Psoas muscle (tissue), 8 donors: Measurements from ENCODE around the gene GABRR2. TPM values are rescaled to one million over a fixed set of nuclear protein-coding genes. Genes with fewer than 3 reads are reported as not detected.
"Not testable (repeated sequence)": the region's sequence is repeated elsewhere in the genome, so short reads cannot be mapped to it uniquely, and the experiment has no call there.

Source experiments
- ATAC-seq, 4 donors: fragments of 200-7000 bp; cut with Tn5 transposase; one replicate each; pipeline ENCODE4 v1.9.1; 2020; ENCODE audit warnings: moderate library complexity in 3 of 4, mild to moderate bottlenecking in 2 of 4
- DNase-seq, 2 donors: peaks; one replicate each; pipeline ENCODE4 v3.0.0-alpha.2; 2020
- H3K27ac ChIP-seq: fragments of 200-600 bp; one replicate; pipeline ENCODE4 v1.8.0; 2022
- H3K27me3 ChIP-seq, 3 donors: fragments of 200-600 bp in 1 of 3; one replicate each; pipeline versions ENCODE4 v1.6.1 to v1.8.0; 2013 to 2022; ENCODE audit warnings: low read length in 2 of 3, mild to moderate bottlenecking in 2 of 3, moderate library complexity in 1 of 3; ENCODE audit not compliant: insufficient read depth in 3 of 3
- H3K36me3 ChIP-seq, 2 donors: fragments of 200-600 bp in 1 of 2; one replicate each; pipeline versions ENCODE4 v1.6.1 to v1.8.0; 2013 to 2022; ENCODE audit warnings: low read depth in 1 of 2, mild to moderate bottlenecking in 1 of 2, moderate library complexity in 1 of 2; ENCODE audit not compliant: insufficient read depth in 1 of 2
- H3K4me1 ChIP-seq: fragments of 200-600 bp; one replicate; pipeline ENCODE4 v1.8.0; 2022
- H3K4me3 ChIP-seq: fragments of 200-600 bp; one replicate; pipeline ENCODE4 v1.8.0; 2022; ENCODE audit warnings: mild to moderate bottlenecking
- H3K9me3 ChIP-seq: fragments of 200-600 bp; one replicate; pipeline ENCODE4 v1.8.0; 2022
- WGBS, 3 donors: extraction: QIAGEN DNeasy Blood & Tissue Kit; methylation state at CpG; one replicate each; pipeline versions ENCODE4 v1.1.6 to v1.1.7; 2013; 5-methylcytosine and 5-hydroxymethylcytosine counted together
- intact Hi-C, 2 donors: fragments of 100-400 bp; cut with DNase I; formaldehyde crosslinking; loops; one replicate each; pipeline versions ENCODE4 v1.11.0 to v1.14.2; 2022
- polyA plus RNA-seq, 3 donors: library from polyadenylated mRNA; stranded (reverse); fragments of 200-250 nt; gene quantifications; one replicate each; pipeline ENCODE4 v1.2.3, GENCODE V29; 2013
- total RNA-seq, 4 donors: library from RNA; stranded (reverse); fragmentation: NEBNext Ultra II Directional in 2 of 4; extraction: Animal tissue kit (Norgen Biotek cat#: 25700) in 2 of 4; gene quantifications; one replicate each; pipeline versions ENCODE4 v1.2.1 to v1.2.4, GENCODE V29; 2021 to 2023
- TF ChIP-seq, protein P1 (sequence below): fragments of 200-600 bp; IDR thresholded peaks from one replicate; pipeline ENCODE4 v1.8.0; 2022; ENCODE audit warnings: antibody characterized with exemption
- donor health status: healthy with polysubstance abuse.
- donor health status: DM: no; HTN: no; CAD: no; lungs with moderate emphysema.
- donor health status: Bipolar disorder and iron deficiency.
- donor health status: healthy.
- donor health status: DM: yes; HTN: yes; CAD: no.
- donor health status: DM: no; HTN: no; CAD: no.
- donor health status: DM: no; HTN: no; CAD: no.
- donor health status: DM: yes; HTN: yes; CAD: no.

The GABRR2 gene
- total and polyA plus RNA-seq, 7 donors, result 0.34 to 4.3 (median 0.71) TPM

DNA sequence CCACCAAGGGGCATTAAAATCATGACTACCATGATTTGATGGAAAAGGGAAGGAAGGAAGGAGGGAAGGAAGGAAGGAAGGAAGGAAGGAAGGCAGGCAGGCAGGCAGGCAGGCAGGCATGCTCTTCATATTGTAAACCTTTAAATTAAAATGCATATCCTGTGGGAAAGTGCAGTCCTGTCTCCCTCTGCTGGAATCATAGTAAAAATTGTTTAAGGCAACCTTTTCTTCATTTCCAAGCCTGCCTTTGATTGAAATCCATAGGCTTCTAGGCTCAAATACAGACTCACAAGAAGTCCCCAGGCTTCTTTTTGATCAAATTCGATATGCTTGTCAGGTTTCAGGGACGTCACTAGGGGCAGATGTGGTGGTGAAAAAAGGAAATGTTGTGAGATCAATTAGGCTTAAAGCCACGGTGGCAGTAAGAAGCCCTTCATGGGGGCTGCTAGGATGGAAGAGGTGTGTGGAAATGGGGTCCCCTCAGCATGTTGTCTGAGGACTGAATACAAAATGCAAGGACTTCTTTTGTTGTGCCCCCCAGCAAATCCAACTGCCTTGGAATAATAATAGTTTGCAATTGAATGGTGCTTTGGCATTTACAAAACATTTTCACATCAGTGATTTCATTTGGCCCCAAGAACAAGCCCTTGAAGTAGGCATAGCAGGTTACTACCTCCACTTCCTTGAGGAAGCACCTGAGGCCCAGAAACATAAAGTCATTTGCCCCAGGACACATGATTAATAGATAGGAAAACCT is 72.3 kb downstream of the GABRR2 start:
- peak in 3 of 4 donors; percentile 53 to 87 (median 65) for ATAC-seq
- DNase-seq, result no peak

DNA sequence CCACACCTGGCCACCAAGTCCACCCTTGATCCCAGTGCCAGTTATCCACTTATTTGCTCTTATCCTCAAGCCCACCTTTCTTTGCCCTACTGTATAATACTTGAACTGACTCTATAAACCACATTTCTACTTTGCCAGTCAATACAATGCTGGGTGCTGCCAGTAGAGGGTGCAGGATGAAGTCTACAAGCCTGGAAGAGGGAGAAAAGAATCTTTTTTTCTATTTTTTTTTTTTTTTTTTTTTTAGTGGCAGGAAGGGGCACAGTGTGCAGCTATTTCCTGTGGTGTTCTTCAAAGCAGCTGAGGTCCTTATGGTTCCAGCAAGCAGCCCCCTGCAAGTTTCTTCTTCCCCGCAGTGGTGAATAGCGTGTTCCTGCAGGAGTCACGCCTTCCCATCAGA is 75.8 kb downstream of the GABRR2 start:
- 84 to 88% (median 86%) methylated on average over 3 of the region's 3 CpGs for WGBS, 3 donors
- H3K9me3 ChIP-seq, result no peaks in the 10 kb centered on the region
- DNase-seq, result no peak
- no peaks in the 10 kb centered on the region for H3K27me3 ChIP-seq
- no peaks in the 10 kb centered on the region for H3K36me3 ChIP-seq
- H3K4me3 ChIP-seq, result no peak overlapping the region
- intact Hi-C loops, result no loop called here
- TF ChIP-seq, protein P1, sequence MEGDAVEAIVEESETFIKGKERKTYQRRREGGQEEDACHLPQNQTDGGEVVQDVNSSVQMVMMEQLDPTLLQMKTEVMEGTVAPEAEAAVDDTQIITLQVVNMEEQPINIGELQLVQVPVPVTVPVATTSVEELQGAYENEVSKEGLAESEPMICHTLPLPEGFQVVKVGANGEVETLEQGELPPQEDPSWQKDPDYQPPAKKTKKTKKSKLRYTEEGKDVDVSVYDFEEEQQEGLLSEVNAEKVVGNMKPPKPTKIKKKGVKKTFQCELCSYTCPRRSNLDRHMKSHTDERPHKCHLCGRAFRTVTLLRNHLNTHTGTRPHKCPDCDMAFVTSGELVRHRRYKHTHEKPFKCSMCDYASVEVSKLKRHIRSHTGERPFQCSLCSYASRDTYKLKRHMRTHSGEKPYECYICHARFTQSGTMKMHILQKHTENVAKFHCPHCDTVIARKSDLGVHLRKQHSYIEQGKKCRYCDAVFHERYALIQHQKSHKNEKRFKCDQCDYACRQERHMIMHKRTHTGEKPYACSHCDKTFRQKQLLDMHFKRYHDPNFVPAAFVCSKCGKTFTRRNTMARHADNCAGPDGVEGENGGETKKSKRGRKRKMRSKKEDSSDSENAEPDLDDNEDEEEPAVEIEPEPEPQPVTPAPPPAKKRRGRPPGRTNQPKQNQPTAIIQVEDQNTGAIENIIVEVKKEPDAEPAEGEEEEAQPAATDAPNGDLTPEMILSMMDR, result peak; percentile 23
- no peak overlapping the region for H3K27ac ChIP-seq
- H3K4me1 ChIP-seq, result peaks cover 3% of the 10 kb centered on the region
- ATAC-seq, result no peak

More for the DNA sequence above, 72.3 kb downstream of the GABRR2 start:
- intact Hi-C loops, result loop anchor here (1.0 to 5.0 kb wide), 4 partner anchors 120 to 260 kb away; no protein-coding TSS in a partner anchor
- Histone ChIP-seq H3K27me3 (no peaks in the 10 kb centered on the region), H3K9me3 (no peaks in the 10 kb centered on the region), H3K36me3 (no peaks in the 10 kb centered on the region), H3K4me1 (peaks cover 3% of the 10 kb centered on the region), H3K27ac (peak overlapping the region; percentile 27), H3K4me3 (no peak overlapping the region)
- WGBS, 3 donors, result 15 to 22% (median 20%) methylated on average over 3 of the region's 3 CpGs
- TF ChIP-seq, protein P1, result peak; percentile 56

DNA sequence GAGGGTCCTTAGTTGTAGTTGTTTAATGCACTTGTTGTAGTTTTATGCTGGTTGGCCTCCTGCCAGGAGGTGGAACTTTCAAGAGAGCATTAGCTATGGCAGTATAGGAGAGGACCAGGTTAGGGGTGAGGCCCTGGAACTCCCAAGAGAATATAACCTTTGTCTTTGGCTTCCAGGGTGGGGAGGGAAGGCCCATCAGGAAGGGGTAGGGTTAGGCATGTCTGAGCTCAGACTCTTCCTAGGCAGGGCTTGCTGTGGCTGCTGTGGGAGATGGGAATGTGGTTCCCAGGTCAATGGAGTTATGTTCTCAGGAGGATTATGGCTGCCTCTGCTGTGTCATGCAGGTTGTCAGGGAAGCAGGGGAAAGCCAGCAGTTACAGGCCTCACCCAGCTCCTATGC is 77.9 kb downstream of the GABRR2 start:
- intact Hi-C loops, result no loop called here

DNA sequence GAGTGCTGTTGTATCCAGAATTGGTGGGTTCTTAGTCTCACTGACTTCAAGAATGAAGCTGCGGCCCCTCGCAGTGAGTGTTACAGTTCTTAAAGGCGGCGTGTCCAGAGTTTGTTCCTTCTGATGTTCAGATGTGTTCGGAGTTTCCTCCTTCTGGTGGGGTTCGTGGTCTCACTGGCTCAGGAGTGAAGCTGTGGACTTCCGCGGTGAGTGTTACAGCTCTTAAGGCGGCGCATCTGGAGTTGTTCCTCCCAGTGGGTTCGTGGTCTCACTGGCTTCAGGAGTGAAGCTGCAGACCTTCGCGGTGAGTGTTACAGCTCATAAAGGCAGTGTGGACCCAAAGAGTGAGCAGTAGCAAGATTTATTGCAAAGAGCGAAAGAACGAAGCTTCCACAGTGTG is 81.5 kb downstream of the GABRR2 start:
- DNase-seq, intact Hi-C loops, H3K4me3 ChIP-seq: not testable (repeated sequence)

More for the DNA sequence above, 77.9 kb downstream of the GABRR2 start:
- Histone ChIP-seq H3K4me3 (no peak overlapping the region), H3K27ac (no peak overlapping the region), H3K27me3 (no peaks in the 10 kb centered on the region), H3K36me3 (no peaks in the 10 kb centered on the region), H3K4me1 (no peaks in the 10 kb centered on the region), H3K9me3 (no peaks in the 10 kb centered on the region)
- no peak for DNase-seq
- no peak for ATAC-seq
- TF ChIP-seq, protein P1, result no peak

DNA sequence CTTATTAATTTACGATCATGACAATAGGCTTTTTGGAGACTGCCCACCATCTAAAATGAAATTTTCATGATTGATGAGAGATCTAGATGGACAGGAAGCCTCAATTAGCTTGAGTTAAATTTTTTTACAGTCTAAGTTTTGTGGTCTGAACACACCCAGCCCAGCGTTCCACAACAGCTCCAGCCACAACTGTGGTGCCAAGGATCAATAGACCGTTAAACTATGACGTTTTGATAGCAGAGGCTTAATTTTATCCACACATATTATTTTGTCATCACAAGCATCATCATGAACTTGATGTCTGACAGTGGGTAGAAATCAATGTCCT is 92.4 kb downstream of the GABRR2 start:
- intact Hi-C loops, result no loop called here
- H3K4me1 ChIP-seq, result peaks cover 13% of the 10 kb centered on the region
- no peaks in the 10 kb centered on the region for H3K9me3 ChIP-seq
- TF ChIP-seq, protein P1, result no peak
- H3K4me3 ChIP-seq, result no peak overlapping the region
- no peaks in the 10 kb centered on the region for H3K36me3 ChIP-seq
- no peak for DNase-seq
- H3K27me3 ChIP-seq, result no peaks in the 10 kb centered on the region
- peak overlapping the region; percentile 25 for H3K27ac ChIP-seq
- ATAC-seq, result peak in 1 of 4 donors; percentile 29
- 50 to 65% (median 62%) methylated on average over 4 of the region's 4 CpGs for WGBS, 3 donors

More for the DNA sequence above, 81.5 kb downstream of the GABRR2 start:
- not testable (repeated sequence) for ATAC-seq, H3K9me3 ChIP-seq, H3K27ac ChIP-seq, H3K27me3 ChIP-seq, H3K36me3 ChIP-seq, H3K4me1 ChIP-seq
- 87 to 92% (median 88%) methylated on average over 13 to 15 of the region's 15 CpGs for WGBS, 3 donors
